AG10803 (cell line): ENCODE data around the gene FNDC5.
A peak's percentile ranks its signal among the peaks of the same experiment; 100 is the strongest.
"Not testable (repeated sequence)": the region's sequence is repeated elsewhere in the genome, so short reads cannot be mapped to it uniquely, and the experiment has no call there.

Source experiments
- DNase-seq: peaks from one replicate; pipeline ENCODE4 v3.0.0; 2010; ENCODE audit warnings: low read depth
- H3K4me3 ChIP-seq: 2 replicates; pipeline ENCODE4 v1.5.1; 2011; ENCODE audit warnings: mild to moderate bottlenecking, low read length, control low read depth
- CTCF ChIP-seq: conservative IDR thresholded peaks from 2 replicates; pipeline ENCODE4 v1.5.1; 2011; ENCODE audit warnings: mild to moderate bottlenecking, low read length, control low read depth, inconsistent platforms

The FNDC5 gene

GRCh38 chr1:32907435-32907834 lies 36.7 kb upstream of the FNDC5 start:
- H3K4me3 ChIP-seq = no peak overlapping the region
- DNase-seq = peak; percentile 38
- no peak for TF ChIP-seq CTCF

GRCh38 chr1:32906654-32907053 lies 35.9 kb upstream of the FNDC5 start:
- DNase-seq = no peak
- no peak overlapping the region for H3K4me3 ChIP-seq
- no peak for TF ChIP-seq CTCF

GRCh38 chr1:32905588-32905987 lies 34.9 kb upstream of the FNDC5 start:
- H3K4me3 ChIP-seq, DNase-seq: not testable (repeated sequence)

GRCh38 chr1:32904797-32905196 lies 34.1 kb upstream of the FNDC5 start:
- DNase-seq = no peak
- no peak for TF ChIP-seq CTCF
- H3K4me3 ChIP-seq = no peak overlapping the region

- no peak for TF ChIP-seq CTCF
- DNase-seq = no peak
- no peak overlapping the region for H3K4me3 ChIP-seq
These were observed 33.5 kb upstream of the FNDC5 start for GRCh38 chr1:32903991-32904785.

- H3K4me3 ChIP-seq = no peak overlapping the region
- TF ChIP-seq CTCF = no peak
- DNase-seq = no peak
These were observed 31.8 kb upstream of the FNDC5 start for GRCh38 chr1:32902535-32902920.

GRCh38 chr1:32901823-32902534 lies 31.3 kb upstream of the FNDC5 start:
- no peak for TF ChIP-seq CTCF
- no peak for DNase-seq
- peak overlapping the region; percentile 68 for H3K4me3 ChIP-seq
